ENCODE measurements around the gene RBPJL.
A peak's percentile ranks its signal among the peaks of the same experiment; 100 is the strongest.

The RBPJL gene

DNA sequence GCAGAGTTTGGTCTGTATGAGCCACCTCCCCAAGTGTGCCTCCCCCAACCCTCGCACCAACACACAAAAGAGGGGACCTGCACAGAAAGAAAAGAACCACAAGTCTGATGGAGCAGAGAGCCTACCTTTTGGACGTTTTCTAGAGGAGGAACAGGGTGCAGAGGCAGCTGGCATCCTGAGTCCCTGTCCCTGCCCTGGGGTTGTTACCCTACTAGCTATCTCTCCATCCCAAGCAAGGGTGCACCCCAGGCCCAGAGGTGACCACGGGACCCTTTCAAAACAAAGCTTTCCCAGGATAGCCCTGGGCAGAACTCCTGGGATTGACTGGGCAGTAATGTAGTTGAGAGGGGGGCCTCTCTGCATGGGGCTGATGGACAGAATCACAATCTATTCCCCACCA is 11.2 kb downstream of the RBPJL start:
- no peaks in the 10 kb centered on the region for H3K79me2 ChIP-seq (ENCODE audit: insufficient read depth, low read length)
- no peak for TF ChIP-seq EZH2phosphoT487 (conservative IDR thresholded peaks at IDR 0.05; ENCODE audit: low read length)
- no peak overlapping the region for H3K4me2 ChIP-seq (ENCODE audit: low read depth, low read length, poor library complexity, severe bottlenecking)

DNA sequence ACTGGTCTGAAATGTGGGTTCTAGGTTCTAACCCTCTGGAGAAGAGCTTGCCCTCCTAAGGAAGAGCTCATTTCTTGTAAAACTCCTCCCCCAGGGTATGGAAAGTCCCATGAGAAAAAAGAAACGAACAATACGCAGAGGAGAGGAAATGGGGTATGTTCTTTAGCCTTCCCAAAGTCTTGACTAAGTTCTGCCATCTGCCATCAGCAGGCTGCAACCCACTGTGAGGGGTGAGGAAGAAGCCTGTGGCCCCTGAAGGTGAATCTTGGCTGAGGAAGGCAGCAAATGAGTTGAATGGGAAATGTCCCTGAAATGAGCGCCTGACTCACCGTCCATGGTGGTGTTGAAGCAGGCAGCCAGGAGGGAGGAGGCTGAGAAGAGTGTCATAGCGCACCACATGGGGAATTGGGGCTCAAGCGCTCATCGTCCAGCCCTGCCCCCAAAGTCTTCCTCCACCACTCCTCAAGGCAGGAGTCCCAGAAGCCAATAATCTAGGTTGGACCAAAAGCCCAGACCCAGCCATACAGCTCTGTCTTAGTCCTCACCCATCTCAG is 11.8 kb downstream of the RBPJL start:
- Histone ChIP-seq H3F3A (ENCODE audit: insufficient read depth) (peaks cover 19% of the 10 kb centered on the region), H3K79me2 (ENCODE audit: insufficient read depth, low read length) (no peaks in the 10 kb centered on the region), H3K27me3 (ENCODE audit: low read length) (no peaks in the 10 kb centered on the region), H3K9me2 (replicated peaks; ENCODE audit: insufficient read depth, low read length) (no peaks in the 10 kb centered on the region), H3K4me2 (ENCODE audit: low read depth, low read length, poor library complexity, severe bottlenecking) (no peak overlapping the region), H3K4me3 (ENCODE audit: insufficient read depth, low read length, poor library complexity, severe bottlenecking) (no peak overlapping the region), H3K9ac (ENCODE audit: low read length) (no peak overlapping the region), H3K9me3 (ENCODE audit: insufficient read depth, low read length) (no peaks in the 10 kb centered on the region), H4K20me1 (ENCODE audit: low read depth, low read length) (no peaks in the 10 kb centered on the region), H2AFZ (ENCODE audit: low read depth, low read length, severe bottlenecking) (no peak overlapping the region), H3K36me3 (ENCODE audit: low read length) (no peaks in the 10 kb centered on the region), H3K27ac (ENCODE audit: low read depth, low read length) (no peak overlapping the region)
- no peak for TF ChIP-seq CTCF (IDR thresholded peaks at IDR 0.05; ENCODE audit: insufficient read depth, low read length, poor library complexity, severe bottlenecking)
- TF ChIP-seq EZH2phosphoT487 (conservative IDR thresholded peaks at IDR 0.05; ENCODE audit: low read length), result no peak

More for the DNA sequence above, 11.2 kb downstream of the RBPJL start:
- Histone ChIP-seq H2AFZ (ENCODE audit: low read depth, low read length, severe bottlenecking) (no peak overlapping the region), H3K27me3 (ENCODE audit: low read length) (no peaks in the 10 kb centered on the region), H3K4me3 (ENCODE audit: insufficient read depth, low read length, poor library complexity, severe bottlenecking) (no peak overlapping the region), H4K20me1 (ENCODE audit: low read depth, low read length) (no peaks in the 10 kb centered on the region), H3K27ac (ENCODE audit: low read depth, low read length) (no peak overlapping the region), H3K9me3 (ENCODE audit: insufficient read depth, low read length) (no peaks in the 10 kb centered on the region), H3F3A (ENCODE audit: insufficient read depth) (peaks cover 19% of the 10 kb centered on the region), H3K9ac (ENCODE audit: low read length) (no peak overlapping the region), H3K9me2 (replicated peaks; ENCODE audit: insufficient read depth, low read length) (no peaks in the 10 kb centered on the region), H3K36me3 (ENCODE audit: low read length) (no peaks in the 10 kb centered on the region)

DNA sequence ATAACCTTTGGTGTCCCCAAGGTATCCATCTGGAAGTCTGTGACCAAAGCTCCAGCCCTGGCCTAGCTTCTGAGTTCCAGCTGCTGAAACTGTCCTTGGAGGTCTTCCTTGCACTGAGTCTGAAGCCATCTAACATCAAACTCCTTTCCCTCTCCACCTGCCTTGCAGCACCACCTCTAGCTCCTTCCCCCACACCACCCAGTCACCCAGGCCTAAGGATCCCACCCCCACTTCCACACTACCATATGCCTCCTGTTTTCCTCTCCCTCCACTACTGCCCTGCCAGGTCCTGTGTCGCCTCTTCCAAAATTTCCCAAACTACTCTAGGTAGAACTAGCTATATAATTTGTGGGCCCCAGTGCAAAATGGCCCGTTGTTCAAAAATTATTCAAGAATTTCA is 12.3 kb downstream of the RBPJL start:
- no peaks in the 10 kb centered on the region for H3K9me3 ChIP-seq (ENCODE audit: insufficient read depth, low read length)
- H4K20me1 ChIP-seq (ENCODE audit: low read depth, low read length), result no peaks in the 10 kb centered on the region
- no peak overlapping the region for H3K27ac ChIP-seq (ENCODE audit: low read depth, low read length)
- no peak overlapping the region for H3K4me3 ChIP-seq (ENCODE audit: insufficient read depth, low read length, poor library complexity, severe bottlenecking)
- H3K27me3 ChIP-seq (ENCODE audit: low read length), result no peaks in the 10 kb centered on the region
- no peaks in the 10 kb centered on the region for H3K9me2 ChIP-seq (replicated peaks; ENCODE audit: insufficient read depth, low read length)
- H3K36me3 ChIP-seq (ENCODE audit: low read length), result no peaks in the 10 kb centered on the region
- H3K9ac ChIP-seq (ENCODE audit: low read length), result no peak overlapping the region
- H3F3A ChIP-seq (ENCODE audit: insufficient read depth), result peaks cover 19% of the 10 kb centered on the region
- TF ChIP-seq EZH2phosphoT487 (conservative IDR thresholded peaks at IDR 0.05; ENCODE audit: low read length) (no peak), CTCF (IDR thresholded peaks at IDR 0.05; ENCODE audit: insufficient read depth, low read length, poor library complexity, severe bottlenecking) (no peak)
- no peaks in the 10 kb centered on the region for H3K79me2 ChIP-seq (ENCODE audit: insufficient read depth, low read length)
- no peak overlapping the region for H3K4me2 ChIP-seq (ENCODE audit: low read depth, low read length, poor library complexity, severe bottlenecking)
- no peak overlapping the region for H2AFZ ChIP-seq (ENCODE audit: low read depth, low read length, severe bottlenecking)

DNA sequence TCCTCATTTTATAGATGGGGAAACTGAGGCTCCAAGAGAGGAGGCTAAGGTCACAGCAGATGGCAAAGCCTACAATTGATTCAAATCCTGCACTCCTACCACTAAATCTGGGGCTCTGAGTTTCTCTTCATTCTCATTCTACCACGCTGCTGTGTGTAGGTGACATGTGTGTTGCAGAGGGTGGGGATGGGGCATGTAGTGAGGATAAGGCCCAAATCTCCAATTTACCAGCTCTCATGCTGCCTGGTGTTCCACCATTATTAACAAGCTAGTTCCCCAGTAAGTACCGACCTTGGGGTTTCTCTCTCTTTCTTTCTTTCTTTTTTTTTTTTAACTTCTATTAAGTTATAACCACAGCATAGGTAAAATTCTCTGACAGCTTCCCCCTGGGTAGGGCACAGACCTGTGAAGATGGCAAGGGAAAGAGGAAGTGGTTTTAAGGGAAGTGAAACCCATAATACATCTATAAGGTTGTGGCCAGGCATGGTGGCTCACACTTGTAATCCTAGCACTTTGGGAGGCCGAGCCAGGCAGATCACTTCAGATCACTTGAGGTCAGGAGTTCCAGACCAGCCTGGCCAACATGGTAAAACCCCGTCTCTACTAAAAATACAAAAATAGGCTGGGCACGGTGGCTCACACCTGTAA is 14.4 kb downstream of the RBPJL start:
- no peaks in the 10 kb centered on the region for H3K36me3 ChIP-seq (ENCODE audit: low read length)
- H3K9ac ChIP-seq (ENCODE audit: low read length), result peak overlapping the region; percentile 11; the same call in 1 of the 2 replicates
- H3K27ac ChIP-seq (ENCODE audit: low read depth, low read length), result peak overlapping the region; percentile 80
- no peaks in the 10 kb centered on the region for H4K20me1 ChIP-seq (ENCODE audit: low read depth, low read length)
- H3K9me2 ChIP-seq (replicated peaks; ENCODE audit: insufficient read depth, low read length), result no peaks in the 10 kb centered on the region
- no peak for TF ChIP-seq CTCF (IDR thresholded peaks at IDR 0.05; ENCODE audit: insufficient read depth, low read length, poor library complexity, severe bottlenecking)
- no peak for TF ChIP-seq EZH2phosphoT487 (conservative IDR thresholded peaks at IDR 0.05; ENCODE audit: low read length)
- no peak overlapping the region for H2AFZ ChIP-seq (ENCODE audit: low read depth, low read length, severe bottlenecking)
- H3K79me2 ChIP-seq (ENCODE audit: insufficient read depth, low read length), result no peaks in the 10 kb centered on the region
- peaks cover 19% of the 10 kb centered on the region for H3F3A ChIP-seq (ENCODE audit: insufficient read depth)
- no peaks in the 10 kb centered on the region for H3K27me3 ChIP-seq (ENCODE audit: low read length)
- peak overlapping the region; percentile 49 for H3K4me2 ChIP-seq (ENCODE audit: low read depth, low read length, poor library complexity, severe bottlenecking)
- H3K4me3 ChIP-seq (ENCODE audit: insufficient read depth, low read length, poor library complexity, severe bottlenecking), result no peak overlapping the region
- H3K9me3 ChIP-seq (ENCODE audit: insufficient read depth, low read length), result no peaks in the 10 kb centered on the region
